SK-N-SH (cell line): ENCODE measurements around the gene NDOR1. TPM values are rescaled to one million over a fixed set of nuclear protein-coding genes. Genes with fewer than 3 reads are reported as not detected.

Experiments used
- CHD2 ChIP-seq: fragments of 150-350 bp; IDR thresholded peaks from 2 replicates; pipeline ENCODE4 v1.6.1; 2018; ENCODE audit warnings: low read length; ENCODE audit not compliant: partially characterized antibody
- ELF1 ChIP-seq: IDR thresholded peaks from 2 replicates; pipeline ENCODE4 v1.4.0; 2012
- FOSL2 ChIP-seq: IDR thresholded peaks from 2 replicates; pipeline ENCODE4 v1.4.0; 2012; ENCODE audit warnings: low read depth, mild to moderate bottlenecking, moderate library complexity, borderline replicate concordance
- FOXM1 ChIP-seq: IDR thresholded peaks from 2 replicates; pipeline ENCODE4 v1.4.0; 2012; ENCODE audit warnings: low read depth, mild to moderate bottlenecking
- GABPA ChIP-seq: IDR thresholded peaks from 2 replicates; pipeline ENCODE4 v1.4.0; 2012; ENCODE audit warnings: low read depth, mild to moderate bottlenecking
- GATA2 ChIP-seq: sonication (generic); formaldehyde crosslinking; IDR thresholded peaks from 2 replicates; pipeline ENCODE4 v1.5.0; 2020; ENCODE audit warnings: mild to moderate bottlenecking, missing genetic modification reagents
- MEF2A ChIP-seq: IDR thresholded peaks from 2 replicates; pipeline ENCODE4 v1.4.0; 2012; ENCODE audit warnings: low read depth, borderline replicate concordance
- MXI1 ChIP-seq: IDR thresholded peaks from 2 replicates; pipeline ENCODE4 v1.6.1; 2012; ENCODE audit warnings: mild to moderate bottlenecking, low read depth, low read length, improper control_type of control experiment
- NRF1 ChIP-seq: IDR thresholded peaks from 2 replicates; pipeline ENCODE4 v1.6.1; 2012; ENCODE audit warnings: low read depth, mild to moderate bottlenecking, low read length
- POLR2AphosphoS5 ChIP-seq: IDR thresholded peaks from 2 replicates; pipeline ENCODE4 v1.6.1; 2012; ENCODE audit warnings: low read depth, low read length
- RAD21 ChIP-seq: IDR thresholded peaks from 2 replicates; pipeline ENCODE4 v1.6.1; 2012; ENCODE audit warnings: mild to moderate bottlenecking, low read length
- RCOR1 ChIP-seq: fragments of 150-350 bp; IDR thresholded peaks from 2 replicates; pipeline ENCODE4 v1.6.1; 2017; ENCODE audit warnings: antibody characterized with exemption, low read length
- RFX5 ChIP-seq: IDR thresholded peaks from 2 replicates; pipeline ENCODE4 v1.6.1; 2012; ENCODE audit warnings: mild to moderate bottlenecking, improper control_type of control experiment, low read length
- RXRA ChIP-seq: IDR thresholded peaks from 2 replicates; pipeline ENCODE4 v1.4.0; 2012; ENCODE audit warnings: low read depth, mild to moderate bottlenecking, borderline replicate concordance
- SIN3A ChIP-seq: IDR thresholded peaks from 2 replicates; pipeline ENCODE4 v1.6.1; 2012; ENCODE audit warnings: low read depth, mild to moderate bottlenecking, low read length, moderate library complexity, borderline replicate concordance
- SMC3 ChIP-seq: IDR thresholded peaks from 2 replicates; pipeline ENCODE4 v1.6.1; 2012; ENCODE audit warnings: low read depth, low read length, improper control_type of control experiment
- TCF12 ChIP-seq: IDR thresholded peaks from 2 replicates; pipeline ENCODE4 v1.4.0; 2012
- YY1 ChIP-seq: IDR thresholded peaks from 2 replicates; pipeline ENCODE4 v1.4.0; 2012; ENCODE audit warnings: low read depth, mild to moderate bottlenecking
- polyA plus RNA-seq, 3 experiments: library from polyadenylated mRNA; depleted of rRNA; stranded (reverse); fragments of >200 nt; gene quantifications; 2 replicates each; pipeline ENCODE4 v1.2.3, GENCODE V29; 2012
- TF ChIP-seq, protein P1 (sequence below): IDR thresholded peaks from 2 replicates; pipeline ENCODE4 v1.4.0; 2012; ENCODE audit warnings: low read depth, borderline replicate concordance
- TF ChIP-seq, protein P2 (sequence below): fragments of 150-350 bp; IDR thresholded peaks from 2 replicates; pipeline ENCODE4 v1.6.1; 2016; ENCODE audit warnings: mild to moderate bottlenecking, low read depth, low read length
- TF ChIP-seq, protein P3 (sequence below): IDR thresholded peaks from 2 replicates; pipeline ENCODE4 v1.4.0; 2012; ENCODE audit warnings: low read depth, borderline replicate concordance
- TF ChIP-seq, protein P4 (sequence below): IDR thresholded peaks from 2 replicates; pipeline ENCODE4 v1.4.0; 2012; ENCODE audit warnings: low read depth
- TF ChIP-seq, protein P5 (sequence below): IDR thresholded peaks from 2 replicates; pipeline ENCODE4; 2012
- TF ChIP-seq, protein P6 (sequence below): fragments of 200-600 bp; sonication (generic); IDR thresholded peaks from 2 replicates; pipeline ENCODE4 v1.6.1; 2017; ENCODE audit warnings: antibody characterized with exemption, mild to moderate bottlenecking, moderate library complexity
- TF ChIP-seq, protein P7 (sequence below): fragments of 150-350 bp; IDR thresholded peaks from 2 replicates; pipeline ENCODE4 v1.6.1; 2017; ENCODE audit warnings: antibody characterized with exemption, low read length, low read depth, borderline replicate concordance

Gene NDOR1
- polyA plus RNA-seq, 1 of the 3 experiments (the other 2 are of a cell fraction): 8.6 TPM

DNA sequence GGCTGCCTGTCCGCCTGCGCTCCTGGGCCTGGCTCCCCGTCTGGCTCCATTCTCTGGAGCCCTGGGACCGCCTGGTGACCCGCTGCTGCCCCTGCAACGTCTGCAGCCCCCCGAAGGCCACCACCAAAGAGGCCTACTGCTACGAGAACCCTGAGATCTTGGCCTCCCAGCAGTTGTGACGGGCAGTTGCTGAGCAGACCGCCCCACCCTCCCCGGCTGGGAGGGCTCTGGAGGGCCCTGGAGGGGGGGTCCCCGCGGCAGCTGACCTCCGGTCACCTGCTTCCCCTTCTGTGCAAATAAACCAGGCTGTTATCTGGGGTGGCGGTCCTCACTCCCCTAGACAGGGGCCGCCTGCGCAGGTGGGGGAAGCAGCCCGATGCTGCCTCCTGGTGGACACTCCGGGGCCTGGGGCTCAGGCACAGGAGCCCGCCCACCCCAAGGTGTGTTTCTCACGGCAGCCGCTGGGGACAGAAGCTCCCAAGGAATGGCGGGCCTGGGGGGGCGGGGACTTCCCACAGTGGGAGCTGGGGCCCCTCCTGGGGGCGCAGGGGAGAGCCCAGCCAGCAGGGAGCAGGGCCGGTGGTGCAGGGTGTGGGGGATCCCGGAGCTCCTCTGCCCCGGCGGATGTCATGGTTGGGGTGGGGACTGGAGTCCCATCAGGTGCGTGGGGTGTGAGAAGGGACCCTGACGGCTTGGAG lies 30.9 kb downstream of the NDOR1 start (continued):
- TF ChIP-seq, protein P1, sequence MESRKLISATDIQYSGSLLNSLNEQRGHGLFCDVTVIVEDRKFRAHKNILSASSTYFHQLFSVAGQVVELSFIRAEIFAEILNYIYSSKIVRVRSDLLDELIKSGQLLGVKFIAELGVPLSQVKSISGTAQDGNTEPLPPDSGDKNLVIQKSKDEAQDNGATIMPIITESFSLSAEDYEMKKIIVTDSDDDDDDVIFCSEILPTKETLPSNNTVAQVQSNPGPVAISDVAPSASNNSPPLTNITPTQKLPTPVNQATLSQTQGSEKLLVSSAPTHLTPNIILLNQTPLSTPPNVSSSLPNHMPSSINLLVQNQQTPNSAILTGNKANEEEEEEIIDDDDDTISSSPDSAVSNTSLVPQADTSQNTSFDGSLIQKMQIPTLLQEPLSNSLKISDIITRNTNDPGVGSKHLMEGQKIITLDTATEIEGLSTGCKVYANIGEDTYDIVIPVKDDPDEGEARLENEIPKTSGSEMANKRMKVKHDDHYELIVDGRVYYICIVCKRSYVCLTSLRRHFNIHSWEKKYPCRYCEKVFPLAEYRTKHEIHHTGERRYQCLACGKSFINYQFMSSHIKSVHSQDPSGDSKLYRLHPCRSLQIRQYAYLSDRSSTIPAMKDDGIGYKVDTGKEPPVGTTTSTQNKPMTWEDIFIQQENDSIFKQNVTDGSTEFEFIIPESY: no peak
- peak; percentile 34; the same call in 1 of the 2 replicates for TF ChIP-seq POLR2AphosphoS5
- no peak for TF ChIP-seq MEF2A
- TF ChIP-seq, protein P2, sequence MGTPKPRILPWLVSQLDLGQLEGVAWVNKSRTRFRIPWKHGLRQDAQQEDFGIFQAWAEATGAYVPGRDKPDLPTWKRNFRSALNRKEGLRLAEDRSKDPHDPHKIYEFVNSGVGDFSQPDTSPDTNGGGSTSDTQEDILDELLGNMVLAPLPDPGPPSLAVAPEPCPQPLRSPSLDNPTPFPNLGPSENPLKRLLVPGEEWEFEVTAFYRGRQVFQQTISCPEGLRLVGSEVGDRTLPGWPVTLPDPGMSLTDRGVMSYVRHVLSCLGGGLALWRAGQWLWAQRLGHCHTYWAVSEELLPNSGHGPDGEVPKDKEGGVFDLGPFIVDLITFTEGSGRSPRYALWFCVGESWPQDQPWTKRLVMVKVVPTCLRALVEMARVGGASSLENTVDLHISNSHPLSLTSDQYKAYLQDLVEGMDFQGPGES: no peak
- TF ChIP-seq SIN3A: 0 out of 2 replicates have a peak, but pooled peaks have one; percentile 51
- TF ChIP-seq SMC3: peak; percentile 72
- no peak for TF ChIP-seq RXRA
- TF ChIP-seq GATA2 (CRISPR knock-in tag): no peak
- TF ChIP-seq, protein P3, sequence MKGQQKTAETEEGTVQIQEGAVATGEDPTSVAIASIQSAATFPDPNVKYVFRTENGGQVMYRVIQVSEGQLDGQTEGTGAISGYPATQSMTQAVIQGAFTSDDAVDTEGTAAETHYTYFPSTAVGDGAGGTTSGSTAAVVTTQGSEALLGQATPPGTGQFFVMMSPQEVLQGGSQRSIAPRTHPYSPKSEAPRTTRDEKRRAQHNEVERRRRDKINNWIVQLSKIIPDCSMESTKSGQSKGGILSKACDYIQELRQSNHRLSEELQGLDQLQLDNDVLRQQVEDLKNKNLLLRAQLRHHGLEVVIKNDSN: no peak
- no peak for TF ChIP-seq TCF12
- TF ChIP-seq NRF1: peak; percentile 62
- no peak for TF ChIP-seq FOXM1
- no peak for TF ChIP-seq FOSL2
- TF ChIP-seq RFX5: no peak
- peak; percentile 70 for TF ChIP-seq RAD21
- peak; percentile 64; the same call in 1 of the 2 replicates for TF ChIP-seq YY1
- TF ChIP-seq CHD2: peak; percentile 59
- TF ChIP-seq RCOR1: no peak
- TF ChIP-seq, protein P4, sequence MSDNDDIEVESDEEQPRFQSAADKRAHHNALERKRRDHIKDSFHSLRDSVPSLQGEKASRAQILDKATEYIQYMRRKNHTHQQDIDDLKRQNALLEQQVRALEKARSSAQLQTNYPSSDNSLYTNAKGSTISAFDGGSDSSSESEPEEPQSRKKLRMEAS: no peak
- TF ChIP-seq ELF1: no peak
- TF ChIP-seq, protein P5, sequence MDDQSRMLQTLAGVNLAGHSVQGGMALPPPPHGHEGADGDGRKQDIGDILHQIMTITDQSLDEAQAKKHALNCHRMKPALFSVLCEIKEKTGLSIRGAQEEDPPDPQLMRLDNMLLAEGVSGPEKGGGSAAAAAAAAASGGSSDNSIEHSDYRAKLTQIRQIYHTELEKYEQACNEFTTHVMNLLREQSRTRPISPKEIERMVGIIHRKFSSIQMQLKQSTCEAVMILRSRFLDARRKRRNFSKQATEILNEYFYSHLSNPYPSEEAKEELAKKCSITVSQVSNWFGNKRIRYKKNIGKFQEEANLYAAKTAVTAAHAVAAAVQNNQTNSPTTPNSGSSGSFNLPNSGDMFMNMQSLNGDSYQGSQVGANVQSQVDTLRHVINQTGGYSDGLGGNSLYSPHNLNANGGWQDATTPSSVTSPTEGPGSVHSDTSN: no peak
- no peak for TF ChIP-seq GABPA
- TF ChIP-seq MXI1: no peak
- TF ChIP-seq, protein P6, sequence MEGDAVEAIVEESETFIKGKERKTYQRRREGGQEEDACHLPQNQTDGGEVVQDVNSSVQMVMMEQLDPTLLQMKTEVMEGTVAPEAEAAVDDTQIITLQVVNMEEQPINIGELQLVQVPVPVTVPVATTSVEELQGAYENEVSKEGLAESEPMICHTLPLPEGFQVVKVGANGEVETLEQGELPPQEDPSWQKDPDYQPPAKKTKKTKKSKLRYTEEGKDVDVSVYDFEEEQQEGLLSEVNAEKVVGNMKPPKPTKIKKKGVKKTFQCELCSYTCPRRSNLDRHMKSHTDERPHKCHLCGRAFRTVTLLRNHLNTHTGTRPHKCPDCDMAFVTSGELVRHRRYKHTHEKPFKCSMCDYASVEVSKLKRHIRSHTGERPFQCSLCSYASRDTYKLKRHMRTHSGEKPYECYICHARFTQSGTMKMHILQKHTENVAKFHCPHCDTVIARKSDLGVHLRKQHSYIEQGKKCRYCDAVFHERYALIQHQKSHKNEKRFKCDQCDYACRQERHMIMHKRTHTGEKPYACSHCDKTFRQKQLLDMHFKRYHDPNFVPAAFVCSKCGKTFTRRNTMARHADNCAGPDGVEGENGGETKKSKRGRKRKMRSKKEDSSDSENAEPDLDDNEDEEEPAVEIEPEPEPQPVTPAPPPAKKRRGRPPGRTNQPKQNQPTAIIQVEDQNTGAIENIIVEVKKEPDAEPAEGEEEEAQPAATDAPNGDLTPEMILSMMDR: peak; percentile 94
- TF ChIP-seq, protein P7, sequence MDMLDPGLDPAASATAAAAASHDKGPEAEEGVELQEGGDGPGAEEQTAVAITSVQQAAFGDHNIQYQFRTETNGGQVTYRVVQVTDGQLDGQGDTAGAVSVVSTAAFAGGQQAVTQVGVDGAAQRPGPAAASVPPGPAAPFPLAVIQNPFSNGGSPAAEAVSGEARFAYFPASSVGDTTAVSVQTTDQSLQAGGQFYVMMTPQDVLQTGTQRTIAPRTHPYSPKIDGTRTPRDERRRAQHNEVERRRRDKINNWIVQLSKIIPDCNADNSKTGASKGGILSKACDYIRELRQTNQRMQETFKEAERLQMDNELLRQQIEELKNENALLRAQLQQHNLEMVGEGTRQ: no peak
